ENCODE results near the gene HGD. TPM values are rescaled to one million over a fixed set of nuclear protein-coding genes. Genes with fewer than 3 reads are reported as not detected.
A peak's percentile ranks its signal among the peaks of the same experiment; 100 is the strongest.

Gene HGD
- total and polyA plus RNA-seq, 2 of the 13 experiments (the other 11 are each of a cell fraction or from before 2014, with no cell fraction given): 265 to 398 TPM

DNA sequence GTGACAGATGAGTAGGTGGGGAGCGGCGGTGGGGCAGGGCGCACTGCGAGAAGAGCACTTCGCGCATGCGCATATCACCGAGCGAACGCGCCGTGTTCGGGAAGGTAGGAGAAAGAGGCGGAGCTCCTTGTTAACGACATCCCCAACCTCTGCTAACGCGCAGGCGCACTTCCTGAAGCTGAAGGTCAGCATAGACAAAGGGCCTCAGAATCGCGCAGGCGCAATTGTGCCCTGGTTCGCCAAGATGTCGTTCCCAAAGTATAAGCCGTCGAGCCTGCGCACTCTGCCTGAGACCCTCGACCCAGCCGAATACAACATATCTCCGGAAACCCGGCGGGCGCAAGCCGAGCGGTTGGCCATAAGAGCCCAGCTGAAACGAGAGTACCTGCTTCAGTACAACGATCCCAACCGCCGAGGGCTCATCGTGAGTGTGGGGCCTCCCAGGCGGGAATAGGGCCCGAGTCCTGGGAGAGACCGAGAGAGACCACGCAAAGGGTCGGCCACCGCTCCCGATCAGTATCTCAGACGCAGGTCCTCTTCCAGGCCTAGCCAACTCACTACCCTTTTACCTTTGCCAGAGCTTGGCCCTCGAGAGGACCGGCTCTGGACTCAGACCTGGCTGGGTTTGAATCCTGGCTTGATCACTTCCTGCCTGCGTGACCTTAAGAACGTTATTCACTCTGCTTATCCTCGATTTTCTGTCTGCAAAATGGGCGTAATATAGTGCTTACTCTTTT is 85.8 kb downstream of the HGD start, which contains the start of gene NDUFB4 (continued):
- TF ChIP-seq, protein P1, sequence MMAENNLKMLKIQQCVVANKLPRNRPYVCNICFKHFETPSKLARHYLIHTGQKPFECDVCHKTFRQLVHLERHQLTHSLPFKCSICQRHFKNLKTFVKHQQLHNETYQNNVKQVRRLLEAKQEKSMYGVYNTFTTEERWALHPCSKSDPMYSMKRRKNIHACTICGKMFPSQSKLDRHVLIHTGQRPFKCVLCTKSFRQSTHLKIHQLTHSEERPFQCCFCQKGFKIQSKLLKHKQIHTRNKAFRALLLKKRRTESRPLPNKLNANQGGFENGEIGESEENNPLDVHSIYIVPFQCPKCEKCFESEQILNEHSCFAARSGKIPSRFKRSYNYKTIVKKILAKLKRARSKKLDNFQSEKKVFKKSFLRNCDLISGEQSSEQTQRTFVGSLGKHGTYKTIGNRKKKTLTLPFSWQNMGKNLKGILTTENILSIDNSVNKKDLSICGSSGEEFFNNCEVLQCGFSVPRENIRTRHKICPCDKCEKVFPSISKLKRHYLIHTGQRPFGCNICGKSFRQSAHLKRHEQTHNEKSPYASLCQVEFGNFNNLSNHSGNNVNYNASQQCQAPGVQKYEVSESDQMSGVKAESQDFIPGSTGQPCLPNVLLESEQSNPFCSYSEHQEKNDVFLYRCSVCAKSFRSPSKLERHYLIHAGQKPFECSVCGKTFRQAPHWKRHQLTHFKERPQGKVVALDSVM (CRISPR knock-in tag; IDR thresholded peaks at IDR 0.05): no peak
- no peak for TF ChIP-seq HNRNPH1 (optimal IDR thresholded peaks at IDR 0.05; ENCODE audit: low read depth, low read length)
- TF ChIP-seq ZNF292 (CRISPR knock-in tag; IDR thresholded peaks at IDR 0.05; ENCODE audit: borderline replicate concordance, low read depth): 0 out of 2 replicates have a peak, but pooled peaks have one; percentile 29
- TF ChIP-seq ZNF329 (CRISPR knock-in tag; IDR thresholded peaks at IDR 0.05; ENCODE audit: low read depth): no peak
- no peak for TF ChIP-seq GABPA (IDR thresholded peaks at IDR 0.05; ENCODE audit: low read depth, low read length)
- no peak; the same call in 1 of the 2 replicates for TF ChIP-seq GABPA (CRISPR knock-in tag; IDR thresholded peaks at IDR 0.05; ENCODE audit: low read depth)
- TF ChIP-seq, protein P2, sequence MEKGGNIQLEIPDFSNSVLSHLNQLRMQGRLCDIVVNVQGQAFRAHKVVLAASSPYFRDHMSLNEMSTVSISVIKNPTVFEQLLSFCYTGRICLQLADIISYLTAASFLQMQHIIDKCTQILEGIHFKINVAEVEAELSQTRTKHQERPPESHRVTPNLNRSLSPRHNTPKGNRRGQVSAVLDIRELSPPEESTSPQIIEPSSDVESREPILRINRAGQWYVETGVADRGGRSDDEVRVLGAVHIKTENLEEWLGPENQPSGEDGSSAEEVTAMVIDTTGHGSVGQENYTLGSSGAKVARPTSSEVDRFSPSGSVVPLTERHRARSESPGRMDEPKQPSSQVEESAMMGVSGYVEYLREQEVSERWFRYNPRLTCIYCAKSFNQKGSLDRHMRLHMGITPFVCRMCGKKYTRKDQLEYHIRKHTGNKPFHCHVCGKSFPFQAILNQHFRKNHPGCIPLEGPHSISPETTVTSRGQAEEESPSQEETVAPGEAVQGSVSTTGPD (CRISPR knock-in tag; IDR thresholded peaks at IDR 0.05): no peak
- no peak for TF ChIP-seq ZNF703 (CRISPR knock-in tag; IDR thresholded peaks at IDR 0.05; ENCODE audit: borderline replicate concordance)
- no peak; the same call in 1 of the 2 replicates for TF ChIP-seq TSC22D2 (CRISPR knock-in tag; IDR thresholded peaks at IDR 0.05; ENCODE audit: borderline replicate concordance)
- TF ChIP-seq ZSCAN31 (CRISPR knock-in tag; IDR thresholded peaks at IDR 0.05; ENCODE audit: low read depth): peak; percentile 60; the same call in 1 of the 2 replicates
- TF ChIP-seq ZNF3 (CRISPR knock-in tag; IDR thresholded peaks at IDR 0.05): peak; percentile 89
- no peak for TF ChIP-seq U2AF2 (IDR thresholded peaks at IDR 0.05; ENCODE audit: low read depth, low read length)
- no peak for TF ChIP-seq ZNF841 (CRISPR knock-in tag; IDR thresholded peaks at IDR 0.05; ENCODE audit: borderline replicate concordance)
- TF ChIP-seq PRMT3 (CRISPR knock-in tag; IDR thresholded peaks at IDR 0.05; ENCODE audit: borderline replicate concordance, low read depth): 0 out of 2 replicates have a peak, but pooled peaks have one; percentile 77
- no peak for TF ChIP-seq DR1 (CRISPR knock-in tag; IDR thresholded peaks at IDR 0.05)
- TF ChIP-seq ZNF644 (CRISPR knock-in tag; IDR thresholded peaks at IDR 0.05; ENCODE audit: low read depth): no peak
- TF ChIP-seq, protein P3, sequence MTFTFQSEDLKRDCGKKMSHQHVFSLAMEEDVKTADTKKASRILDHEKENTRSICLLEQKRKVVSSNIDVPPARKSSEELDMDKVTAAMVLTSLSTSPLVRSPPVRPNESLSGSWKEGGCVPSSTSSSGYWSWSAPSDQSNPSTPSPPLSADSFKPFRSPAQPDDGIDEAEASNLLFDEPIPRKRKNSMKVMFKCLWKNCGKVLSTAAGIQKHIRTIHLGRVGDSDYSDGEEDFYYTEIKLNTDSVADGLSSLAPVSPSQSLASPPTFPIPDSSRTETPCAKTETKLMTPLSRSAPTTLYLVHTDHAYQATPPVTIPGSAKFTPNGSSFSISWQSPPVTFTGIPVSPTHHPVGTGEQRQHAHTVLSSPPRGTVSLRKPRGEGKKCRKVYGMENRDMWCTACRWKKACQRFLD (CRISPR knock-in tag; IDR thresholded peaks at IDR 0.05; ENCODE audit: borderline replicate concordance): peak; percentile 68
- no peak; the same call in 1 of the 2 replicates for TF ChIP-seq WIZ (CRISPR knock-in tag; IDR thresholded peaks at IDR 0.05)
- TF ChIP-seq ZNF382 (CRISPR knock-in tag; IDR thresholded peaks at IDR 0.05; ENCODE audit: borderline replicate concordance): no peak
- no peak for TF ChIP-seq ZNF337 (CRISPR knock-in tag; IDR thresholded peaks at IDR 0.05; ENCODE audit: borderline replicate concordance, low read depth)
- TF ChIP-seq, protein P4, sequence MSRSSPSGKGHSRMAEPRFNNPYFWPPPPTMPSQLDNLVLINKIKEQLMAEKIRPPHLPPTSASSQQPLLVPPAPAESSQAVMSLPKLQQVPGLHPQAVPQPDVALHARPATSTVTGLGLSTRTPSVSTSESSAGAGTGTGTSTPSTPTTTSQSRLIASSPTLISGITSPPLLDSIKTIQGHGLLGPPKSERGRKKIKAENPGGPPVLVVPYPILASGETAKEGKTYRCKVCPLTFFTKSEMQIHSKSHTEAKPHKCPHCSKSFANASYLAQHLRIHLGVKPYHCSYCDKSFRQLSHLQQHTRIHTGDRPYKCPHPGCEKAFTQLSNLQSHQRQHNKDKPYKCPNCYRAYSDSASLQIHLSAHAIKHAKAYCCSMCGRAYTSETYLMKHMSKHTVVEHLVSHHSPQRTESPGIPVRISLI (CRISPR knock-in tag; IDR thresholded peaks at IDR 0.05; ENCODE audit: borderline replicate concordance): no peak
- no peak for TF ChIP-seq ZNF484 (CRISPR knock-in tag; IDR thresholded peaks at IDR 0.05; ENCODE audit: borderline replicate concordance, low read depth)
- no peak for TF ChIP-seq FOSL1 (CRISPR knock-in tag; IDR thresholded peaks at IDR 0.05; ENCODE audit: borderline replicate concordance)
- TF ChIP-seq ZNF207 (IDR thresholded peaks at IDR 0.05; ENCODE audit: borderline replicate concordance): no peak

All from HepG2 (cell line).